ENCODE data around the gene SMYD3. TPM values are rescaled to one million over a fixed set of nuclear protein-coding genes. Genes with fewer than 3 reads are reported as not detected.

The SMYD3 gene
- total and polyA plus RNA-seq, 2 donors (not counting 1 experiment from before 2014, with no cell fraction given) = 69.4 to 83.1 TPM

DNA sequence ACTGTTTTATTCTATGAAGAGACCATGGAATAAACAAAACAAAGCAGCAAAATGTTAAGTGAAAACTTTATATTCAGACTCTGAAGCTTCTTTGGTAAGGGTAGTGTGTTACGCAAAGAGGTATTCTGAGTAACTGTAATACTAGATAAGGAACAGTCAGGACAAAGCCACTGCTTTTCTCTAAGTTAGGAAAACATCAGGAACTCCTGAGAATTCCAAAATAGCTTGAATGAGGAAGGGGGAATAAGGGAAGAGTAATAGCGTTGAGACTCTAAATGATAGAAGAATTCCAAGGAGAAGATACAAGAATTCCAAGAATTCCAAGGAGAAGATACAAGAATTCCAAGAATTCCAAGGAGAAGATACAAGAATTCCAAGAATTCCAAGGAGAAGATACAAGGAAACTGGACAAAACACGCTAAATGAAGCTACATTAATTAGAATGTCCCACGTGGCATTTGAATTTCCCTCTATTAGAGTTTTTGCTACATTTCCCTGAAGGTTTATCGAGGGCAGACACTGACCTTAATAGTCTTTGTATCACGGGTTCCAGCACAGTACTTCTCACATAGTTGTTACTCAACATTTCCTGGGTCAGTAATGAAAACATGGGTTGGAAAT, 71.5 kb downstream of the SMYD3 start:
- Histone ChIP-seq H3K27ac (ENCODE audit: insufficient read depth, low read length) (no peak overlapping the region), H3K9me3 (ENCODE audit: control insufficient read depth, insufficient read depth, low read depth, low read length) (no peaks in the 10 kb centered on the region), H3K79me2 (ENCODE audit: control insufficient read depth, insufficient read depth, low read length) (no peaks in the 10 kb centered on the region), H4K20me1 (ENCODE audit: control insufficient read depth, extremely low read depth, insufficient read depth, low read length) (no peaks in the 10 kb centered on the region), H3K36me3 (ENCODE audit: control insufficient read depth, insufficient read depth, low read length) (no peaks in the 10 kb centered on the region), H2AFZ (ENCODE audit: low read length) (no peak overlapping the region), H3K4me2 (ENCODE audit: extremely low read depth, insufficient read depth, low read length) (no peak overlapping the region), H3K4me1 (ENCODE audit: control insufficient read depth, extremely low read depth, insufficient read depth, low read length) (no peaks in the 10 kb centered on the region), H3K27me3 (ENCODE audit: control insufficient read depth, insufficient read depth, low read length) (no peaks in the 10 kb centered on the region), H3K4me3 (replicated peaks in 1 of 4; ENCODE audit: control extremely low read depth in 1 of 4, insufficient read depth in 1 of 4, low read depth in 3 of 4, low read length in 4 of 4) (no peak overlapping the region), H3K9ac (ENCODE audit: insufficient read depth, low read length) (no peak overlapping the region)
- peak in 1 of 2 donors; percentile 34 for DNase-seq (ENCODE audit: low read depth in 2 of 2)
- TF ChIP-seq EZH2 (IDR thresholded peaks at IDR 0.05; ENCODE audit: low read length, missing control alignments) = no peak
- TF ChIP-seq, protein P1, sequence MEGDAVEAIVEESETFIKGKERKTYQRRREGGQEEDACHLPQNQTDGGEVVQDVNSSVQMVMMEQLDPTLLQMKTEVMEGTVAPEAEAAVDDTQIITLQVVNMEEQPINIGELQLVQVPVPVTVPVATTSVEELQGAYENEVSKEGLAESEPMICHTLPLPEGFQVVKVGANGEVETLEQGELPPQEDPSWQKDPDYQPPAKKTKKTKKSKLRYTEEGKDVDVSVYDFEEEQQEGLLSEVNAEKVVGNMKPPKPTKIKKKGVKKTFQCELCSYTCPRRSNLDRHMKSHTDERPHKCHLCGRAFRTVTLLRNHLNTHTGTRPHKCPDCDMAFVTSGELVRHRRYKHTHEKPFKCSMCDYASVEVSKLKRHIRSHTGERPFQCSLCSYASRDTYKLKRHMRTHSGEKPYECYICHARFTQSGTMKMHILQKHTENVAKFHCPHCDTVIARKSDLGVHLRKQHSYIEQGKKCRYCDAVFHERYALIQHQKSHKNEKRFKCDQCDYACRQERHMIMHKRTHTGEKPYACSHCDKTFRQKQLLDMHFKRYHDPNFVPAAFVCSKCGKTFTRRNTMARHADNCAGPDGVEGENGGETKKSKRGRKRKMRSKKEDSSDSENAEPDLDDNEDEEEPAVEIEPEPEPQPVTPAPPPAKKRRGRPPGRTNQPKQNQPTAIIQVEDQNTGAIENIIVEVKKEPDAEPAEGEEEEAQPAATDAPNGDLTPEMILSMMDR (conservative IDR thresholded peaks at IDR 0.05 in 1 of 2, IDR thresholded peaks at IDR 0.05 in 1 of 2; ENCODE audit: low read depth in 1 of 2, low read length in 2 of 2) = no peak

DNA sequence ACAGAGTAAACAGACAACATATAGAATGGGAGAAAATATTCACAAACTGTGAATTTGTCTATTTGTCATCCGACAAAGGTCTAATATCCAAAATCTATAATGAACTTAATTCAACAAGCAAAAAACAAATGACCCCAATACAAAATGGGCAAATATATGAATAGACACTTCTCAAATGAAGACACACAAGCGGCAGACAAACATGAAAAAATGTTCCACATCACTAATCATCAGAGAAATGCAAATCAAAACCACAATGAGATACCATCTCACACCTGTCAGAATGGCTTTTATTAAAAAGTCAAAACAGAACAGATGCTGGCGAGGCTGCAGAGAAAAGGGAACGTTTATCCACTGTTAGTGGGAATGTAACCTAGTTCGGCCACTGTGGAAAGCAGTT, 72.7 kb downstream of the SMYD3 start:
- H3K79me2 ChIP-seq (ENCODE audit: control insufficient read depth, insufficient read depth, low read length) = no peaks in the 10 kb centered on the region
- H3K4me2 ChIP-seq (ENCODE audit: extremely low read depth, insufficient read depth, low read length) = no peak overlapping the region
- H3K27me3 ChIP-seq (ENCODE audit: control insufficient read depth, insufficient read depth, low read length) = no peaks in the 10 kb centered on the region
- H3K9ac ChIP-seq (ENCODE audit: insufficient read depth, low read length) = no peak overlapping the region
- no peak for DNase-seq (ENCODE audit: low read depth in 2 of 2)
- no peaks in the 10 kb centered on the region for H4K20me1 ChIP-seq (ENCODE audit: control insufficient read depth, extremely low read depth, insufficient read depth, low read length)
- TF ChIP-seq EZH2 (IDR thresholded peaks at IDR 0.05; ENCODE audit: low read length, missing control alignments) = no peak
- H3K4me1 ChIP-seq (ENCODE audit: control insufficient read depth, extremely low read depth, insufficient read depth, low read length) = no peaks in the 10 kb centered on the region
- no peak overlapping the region for H3K27ac ChIP-seq (ENCODE audit: insufficient read depth, low read length)
- H2AFZ ChIP-seq (ENCODE audit: low read length) = no peak overlapping the region
- H3K36me3 ChIP-seq (ENCODE audit: control insufficient read depth, insufficient read depth, low read length) = no peaks in the 10 kb centered on the region
- no peak overlapping the region for H3K4me3 ChIP-seq (replicated peaks in 1 of 4; ENCODE audit: control extremely low read depth in 1 of 4, insufficient read depth in 1 of 4, low read depth in 3 of 4, low read length in 4 of 4)
- H3K9me3 ChIP-seq (ENCODE audit: control insufficient read depth, insufficient read depth, low read depth, low read length) = no peaks in the 10 kb centered on the region

DNA sequence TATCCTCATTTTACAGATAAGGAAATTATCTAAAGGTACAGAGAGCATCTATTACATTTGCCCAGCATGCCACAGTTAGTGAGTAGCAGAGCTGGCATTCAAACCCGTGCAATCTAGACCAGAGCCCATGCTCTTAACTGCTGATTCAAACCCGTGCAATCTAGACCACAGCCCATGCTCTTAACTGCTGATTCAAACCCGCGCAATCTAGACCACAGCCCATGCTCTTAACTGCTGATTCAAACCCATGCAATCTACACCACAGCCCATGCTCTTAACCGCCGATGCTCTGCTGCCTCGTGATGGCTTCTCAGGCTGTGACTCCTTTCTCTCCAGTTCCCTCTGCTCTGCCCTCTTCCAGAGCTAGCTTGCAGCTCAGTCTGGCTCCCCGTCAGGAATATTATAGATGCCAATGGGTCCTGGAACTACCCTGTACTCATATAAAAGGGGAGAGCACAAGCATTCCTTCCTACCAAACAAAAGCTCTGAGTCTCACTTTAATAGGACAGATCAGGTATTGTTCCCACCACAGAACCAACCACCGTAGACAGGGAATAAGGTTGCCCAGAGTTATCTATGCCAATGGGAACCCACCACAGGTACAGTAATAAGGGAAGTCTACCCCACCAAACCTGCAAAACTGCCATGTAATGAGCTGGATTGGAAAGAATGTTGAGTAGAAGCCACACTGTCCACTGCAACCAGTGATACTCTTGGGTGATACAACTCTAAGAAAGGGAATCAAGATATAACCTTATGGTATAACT, 78.4 kb downstream of the SMYD3 start:
- Histone ChIP-seq H3K4me1 (ENCODE audit: control insufficient read depth, extremely low read depth, insufficient read depth, low read length) (no peaks in the 10 kb centered on the region), H3K9me3 (ENCODE audit: control insufficient read depth, insufficient read depth, low read depth, low read length) (no peaks in the 10 kb centered on the region), H3K4me2 (ENCODE audit: extremely low read depth, insufficient read depth, low read length) (no peak overlapping the region), H4K20me1 (ENCODE audit: control insufficient read depth, extremely low read depth, insufficient read depth, low read length) (no peaks in the 10 kb centered on the region), H3K27ac (ENCODE audit: insufficient read depth, low read length) (peak overlapping the region; percentile 4), H2AFZ (ENCODE audit: low read length) (no peak overlapping the region), H3K27me3 (ENCODE audit: control insufficient read depth, insufficient read depth, low read length) (no peaks in the 10 kb centered on the region), H3K9ac (ENCODE audit: insufficient read depth, low read length) (no peak overlapping the region), H3K36me3 (ENCODE audit: control insufficient read depth, insufficient read depth, low read length) (no peaks in the 10 kb centered on the region), H3K79me2 (ENCODE audit: control insufficient read depth, insufficient read depth, low read length) (no peaks in the 10 kb centered on the region), H3K4me3 (replicated peaks in 1 of 4; ENCODE audit: control extremely low read depth in 1 of 4, insufficient read depth in 1 of 4, low read depth in 3 of 4, low read length in 4 of 4) (no peak overlapping the region)
- TF ChIP-seq, protein P1 (conservative IDR thresholded peaks at IDR 0.05 in 1 of 2, IDR thresholded peaks at IDR 0.05 in 1 of 2; ENCODE audit: low read depth in 1 of 2, low read length in 2 of 2) = no peak
- TF ChIP-seq EZH2 (IDR thresholded peaks at IDR 0.05; ENCODE audit: low read length, missing control alignments) = no peak
- DNase-seq (ENCODE audit: low read depth in 2 of 2) = peak; percentile 92 to 99
